ENCODE measurements around the gene KCNMA1.

KCNMA1 gene

DNA sequence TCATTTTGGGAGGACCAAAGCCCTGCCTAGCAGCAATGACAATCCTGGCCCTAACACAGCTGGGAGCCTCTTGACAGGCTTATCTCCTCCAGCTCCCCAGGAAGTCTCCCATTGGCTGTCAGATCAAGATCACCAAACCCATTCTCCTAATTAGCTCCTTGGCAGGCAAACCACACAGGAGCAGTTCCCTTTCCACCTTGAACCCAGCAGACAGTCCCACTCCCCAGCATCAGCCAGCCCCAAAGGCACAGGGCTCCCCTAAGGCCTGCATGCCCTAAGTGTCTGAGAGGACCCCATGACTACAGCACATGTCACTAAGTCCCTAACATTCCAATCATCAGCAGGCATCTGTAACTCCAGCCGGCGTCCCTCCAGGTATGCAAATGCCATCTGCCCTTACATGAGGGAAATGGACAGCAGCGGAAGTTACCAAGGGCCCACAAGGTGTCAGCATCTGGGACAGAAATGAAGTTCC, 348.5 kb downstream of the KCNMA1 start:
- Histone ChIP-seq H3K4me3 (replicated peaks; ENCODE audit: low read depth, low read length) (no peak overlapping the region), H3K36me3 (ENCODE audit: control insufficient read depth, insufficient read depth, low read length) (no peaks in the 10 kb centered on the region), H3K27me3 (replicated peaks; ENCODE audit: control insufficient read depth, insufficient read depth, low read length) (no peaks in the 10 kb centered on the region; the same call in 1 of the 2 replicates)
- TF ChIP-seq, protein P1, sequence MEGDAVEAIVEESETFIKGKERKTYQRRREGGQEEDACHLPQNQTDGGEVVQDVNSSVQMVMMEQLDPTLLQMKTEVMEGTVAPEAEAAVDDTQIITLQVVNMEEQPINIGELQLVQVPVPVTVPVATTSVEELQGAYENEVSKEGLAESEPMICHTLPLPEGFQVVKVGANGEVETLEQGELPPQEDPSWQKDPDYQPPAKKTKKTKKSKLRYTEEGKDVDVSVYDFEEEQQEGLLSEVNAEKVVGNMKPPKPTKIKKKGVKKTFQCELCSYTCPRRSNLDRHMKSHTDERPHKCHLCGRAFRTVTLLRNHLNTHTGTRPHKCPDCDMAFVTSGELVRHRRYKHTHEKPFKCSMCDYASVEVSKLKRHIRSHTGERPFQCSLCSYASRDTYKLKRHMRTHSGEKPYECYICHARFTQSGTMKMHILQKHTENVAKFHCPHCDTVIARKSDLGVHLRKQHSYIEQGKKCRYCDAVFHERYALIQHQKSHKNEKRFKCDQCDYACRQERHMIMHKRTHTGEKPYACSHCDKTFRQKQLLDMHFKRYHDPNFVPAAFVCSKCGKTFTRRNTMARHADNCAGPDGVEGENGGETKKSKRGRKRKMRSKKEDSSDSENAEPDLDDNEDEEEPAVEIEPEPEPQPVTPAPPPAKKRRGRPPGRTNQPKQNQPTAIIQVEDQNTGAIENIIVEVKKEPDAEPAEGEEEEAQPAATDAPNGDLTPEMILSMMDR (IDR thresholded peaks at IDR 0.05; ENCODE audit: insufficient read depth, low read length, poor library complexity, severe bottlenecking), result no peak
- DNase-seq (ENCODE audit: extremely low read depth, insufficient read length), result no peak

DNA sequence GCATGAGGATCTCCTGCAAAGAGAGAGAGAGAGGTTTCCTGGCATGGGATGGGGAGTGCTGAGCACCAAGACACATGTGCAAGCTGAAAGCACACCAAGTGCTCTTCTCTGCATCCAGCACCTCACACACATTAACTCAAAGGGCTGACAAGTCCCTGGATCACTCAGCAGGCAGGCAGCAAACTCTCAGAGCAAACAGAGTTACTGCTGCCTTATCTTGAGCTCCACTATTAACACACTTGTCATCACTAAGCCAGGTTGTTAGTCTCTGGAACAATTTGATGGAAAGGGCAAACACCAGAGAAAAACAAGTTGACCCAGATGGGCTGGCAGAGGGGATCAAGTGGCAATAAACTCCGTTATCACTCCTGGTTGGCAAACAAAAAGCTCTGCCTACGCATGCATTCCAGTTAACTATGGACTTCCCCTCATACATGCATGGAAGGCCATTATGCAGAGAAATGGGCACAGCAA, 349.9 kb downstream of the KCNMA1 start:
- no peak for DNase-seq (ENCODE audit: extremely low read depth, insufficient read length)
- TF ChIP-seq, protein P1 (IDR thresholded peaks at IDR 0.05; ENCODE audit: insufficient read depth, low read length, poor library complexity, severe bottlenecking), result no peak

DNA sequence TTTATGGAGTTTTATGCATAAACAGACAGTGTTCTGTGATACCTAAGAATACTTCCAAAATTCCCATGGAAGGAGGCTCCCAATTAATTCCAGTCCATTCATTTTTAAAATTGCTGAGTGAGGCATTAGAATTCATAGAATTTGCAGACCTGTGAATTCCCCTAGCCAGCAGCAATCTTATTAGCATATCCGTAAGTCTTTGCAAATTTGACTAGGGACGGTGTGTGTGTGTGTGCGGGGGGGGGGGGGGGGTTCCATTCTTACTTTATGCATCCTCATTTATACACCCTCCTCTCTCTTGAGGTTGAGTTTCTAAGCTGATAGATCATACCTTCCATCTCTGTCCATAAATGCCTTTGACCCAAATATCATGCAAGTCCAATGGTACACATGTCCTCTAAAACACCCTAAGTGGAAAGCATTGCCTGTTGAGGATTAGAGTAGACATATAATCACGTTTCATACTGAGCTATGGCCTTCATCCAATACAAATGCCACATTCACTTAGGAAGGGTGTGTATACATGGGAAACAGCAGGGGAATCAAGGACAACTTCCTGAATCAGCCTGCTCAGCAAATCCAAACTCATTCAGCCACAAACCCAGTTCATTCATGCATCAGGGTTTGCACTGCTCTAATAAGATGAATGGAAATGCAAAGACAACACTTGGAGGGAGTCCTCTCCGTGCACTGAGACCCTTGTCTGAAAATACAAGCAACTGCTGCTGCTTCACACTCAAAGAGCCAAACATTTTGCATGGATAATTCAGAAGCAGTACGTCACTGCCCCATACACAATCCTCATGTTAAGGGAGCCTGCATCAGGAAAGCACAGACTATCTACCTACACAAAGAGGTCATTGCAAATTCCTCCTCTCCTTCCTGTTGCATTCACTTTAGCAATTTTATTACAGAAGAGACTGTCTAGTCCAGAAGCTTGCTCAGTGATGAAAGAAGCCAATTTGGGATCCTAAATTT, 350.8 kb downstream of the KCNMA1 start:
- peaks cover 2% of the 10 kb centered on the region for H3K27me3 ChIP-seq (replicated peaks; ENCODE audit: control insufficient read depth, insufficient read depth, low read length)
- no peaks in the 10 kb centered on the region for H3K36me3 ChIP-seq (ENCODE audit: control insufficient read depth, insufficient read depth, low read length)
- DNase-seq (ENCODE audit: extremely low read depth, insufficient read length), result no peak
- H3K4me3 ChIP-seq (replicated peaks; ENCODE audit: low read depth, low read length), result no peak overlapping the region
- TF ChIP-seq, protein P1 (IDR thresholded peaks at IDR 0.05; ENCODE audit: insufficient read depth, low read length, poor library complexity, severe bottlenecking), result no peak

More for the DNA sequence above, 349.9 kb downstream of the KCNMA1 start:
- H3K36me3 ChIP-seq (ENCODE audit: control insufficient read depth, insufficient read depth, low read length), result no peaks in the 10 kb centered on the region
- no peak overlapping the region for H3K4me3 ChIP-seq (replicated peaks; ENCODE audit: low read depth, low read length)
- H3K27me3 ChIP-seq (replicated peaks; ENCODE audit: control insufficient read depth, insufficient read depth, low read length), result peaks cover 2% of the 10 kb centered on the region

DNA sequence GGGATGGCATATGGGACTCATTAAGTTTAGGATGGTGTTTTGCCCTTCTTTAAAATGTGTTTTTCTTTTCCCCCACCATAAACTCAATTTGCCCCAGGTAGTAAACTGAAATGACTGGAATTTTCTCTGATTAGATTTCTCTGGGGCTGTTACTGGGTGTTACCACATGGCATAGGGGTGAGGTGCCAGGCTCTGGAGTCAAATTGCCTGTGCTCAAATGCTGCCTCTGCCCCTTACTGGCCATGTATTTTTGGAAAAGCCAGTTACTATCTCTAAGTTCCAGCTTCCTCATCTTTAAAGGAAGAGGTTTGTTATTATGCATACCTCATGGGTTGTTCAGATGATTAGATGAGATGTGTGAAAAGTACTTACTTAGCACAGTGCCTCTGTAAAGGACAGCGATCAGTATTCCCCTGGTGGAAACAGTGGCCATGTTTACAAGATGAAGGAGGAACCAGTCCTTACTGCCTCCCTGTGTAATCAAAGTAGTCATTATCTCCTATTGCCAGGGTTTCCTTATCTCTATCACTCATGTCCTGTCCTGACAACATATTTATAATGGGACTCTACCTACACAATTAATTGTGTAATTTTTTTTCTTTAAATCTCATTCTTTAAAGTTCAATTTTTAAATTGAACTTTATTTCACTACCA, 352.0 kb downstream of the KCNMA1 start:
- Histone ChIP-seq H3K36me3 (ENCODE audit: control insufficient read depth, insufficient read depth, low read length) (no peaks in the 10 kb centered on the region), H3K4me3 (replicated peaks; ENCODE audit: low read depth, low read length) (no peak overlapping the region), H3K27me3 (replicated peaks; ENCODE audit: control insufficient read depth, insufficient read depth, low read length) (peaks cover 2% of the 10 kb centered on the region)
- TF ChIP-seq, protein P1 (IDR thresholded peaks at IDR 0.05; ENCODE audit: insufficient read depth, low read length, poor library complexity, severe bottlenecking), result no peak
- DNase-seq (ENCODE audit: extremely low read depth, insufficient read length), result no peak

DNA sequence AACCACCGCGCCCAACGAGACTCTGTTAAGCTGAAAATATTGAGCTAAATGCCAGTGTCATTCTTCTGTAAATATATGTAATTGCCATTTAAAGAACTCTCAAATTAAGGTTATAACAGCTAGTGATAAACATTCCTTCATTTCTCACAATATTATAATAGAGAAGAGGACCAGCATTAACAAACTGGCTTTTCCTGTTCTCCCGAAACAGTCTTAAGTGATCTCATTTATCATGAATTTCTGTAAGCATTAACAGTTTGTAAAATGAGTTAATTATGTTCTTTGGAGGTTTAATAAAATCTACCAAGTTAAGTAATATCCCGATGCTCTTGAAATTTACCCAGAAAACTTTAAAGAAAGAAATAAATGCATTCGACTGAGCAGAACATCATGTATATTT, 352.8 kb downstream of the KCNMA1 start:
- no peak for DNase-seq (ENCODE audit: extremely low read depth, insufficient read length)
- H3K27me3 ChIP-seq (replicated peaks; ENCODE audit: control insufficient read depth, insufficient read depth, low read length), result peaks cover 2% of the 10 kb centered on the region
- no peaks in the 10 kb centered on the region for H3K36me3 ChIP-seq (ENCODE audit: control insufficient read depth, insufficient read depth, low read length)
- TF ChIP-seq, protein P1 (IDR thresholded peaks at IDR 0.05; ENCODE audit: insufficient read depth, low read length, poor library complexity, severe bottlenecking), result no peak
- no peak overlapping the region for H3K4me3 ChIP-seq (replicated peaks; ENCODE audit: low read depth, low read length)
